GM12878 (cell line): Measurements from ENCODE around the gene GNAO1. TPM values are rescaled to one million over a fixed set of nuclear protein-coding genes. Genes with fewer than 3 reads are reported as not detected.

Source experiments
- ATAC-seq: fragments of 200-7000 bp; cut with Tn5 transposase; 3 replicates; pipeline ENCODE4 v1.9.1; 2020; ENCODE audit warnings: mild to moderate bottlenecking, moderate library complexity
- BruUV-seq: library from RNA; stranded (reverse); fragments of 400-500 nt; replicated peaks from 2 replicates; lab custom pipeline; 2021; lab: Mats Ljungman, UMichigan
- CTCF ChIA-PET: fragments of 300-600 bp; sonication (Branson Sonifier 250); formaldehyde crosslinking; extraction: SDS; loops from one replicate; lab custom pipeline; 2021; ENCODE audit warnings: inconsistent platforms; lab: Yijun Ruan, JAX
- POLR2A ChIA-PET: fragments of 350-600 bp; formaldehyde crosslinking; extraction: SDS; loops from one replicate; lab custom pipeline; 2021; ENCODE audit warnings: inconsistent platforms; lab: Charles Lee
- RAD21 ChIA-PET: fragments of 300-600 bp; sonication (Branson Sonifier 250); formaldehyde crosslinking; loops from one replicate; lab custom pipeline; 2023; ENCODE audit warnings: antibody characterized with exemption; ENCODE audit not compliant: unreplicated experiment; lab: Charles Lee
- SMC1A ChIA-PET: fragments of 300-600 bp; sonication (Branson Sonifier 250); formaldehyde crosslinking; loops from one replicate; lab custom pipeline; 2023; ENCODE audit not compliant: unreplicated experiment, uncharacterized antibody; lab: Charles Lee
- DNase-seq: peaks from one replicate; pipeline ENCODE4 v3.0.0-alpha.2; 2011; ENCODE audit warnings: low read depth, low spot score
- FAIRE-seq: peaks from 3 replicates; lab custom pipeline; 2011; peaks lifted over from hg19 to GRCh38; lab: Jason Lieb, UNC
- H2AFZ ChIP-seq: 2 replicates; pipeline ENCODE4 v1.6.0; 2011; ENCODE audit warnings: low read depth, low read length, control low read depth; ENCODE audit not compliant: control insufficient read depth
- H3K27ac ChIP-seq: 2 replicates; pipeline ENCODE4 v1.5.1; 2011; ENCODE audit warnings: control low read depth; ENCODE audit not compliant: control insufficient read depth, insufficient read depth
- H3K27me3 ChIP-seq, 2 experiments: replicated peaks in 1 of 2; 2 replicates each; pipeline versions ENCODE4 v1.6.0 to v1.6.1; 2011; ENCODE audit warnings: low read length in 1 of 2; ENCODE audit not compliant: control insufficient read depth in 2 of 2, insufficient read depth in 2 of 2
- H3K36me3 ChIP-seq, 2 experiments: 2 replicates each; pipeline ENCODE4 v1.5.1; 2011; ENCODE audit warnings: low read length in 1 of 2; ENCODE audit not compliant: control insufficient read depth in 2 of 2, insufficient read depth in 2 of 2
- H3K4me1 ChIP-seq: 2 replicates; pipeline ENCODE4 v1.6.1; 2011; ENCODE audit warnings: mild to moderate bottlenecking, low read length, moderate library complexity, mixed read lengths; ENCODE audit not compliant: control insufficient read depth, insufficient read depth
- H3K4me2 ChIP-seq: 2 replicates; pipeline ENCODE4 v1.6.0; 2011; ENCODE audit warnings: control low read depth; ENCODE audit not compliant: control insufficient read depth, insufficient read depth
- H3K4me3 ChIP-seq: fragments of 200-600 bp; sonication (generic); 2 replicates; pipeline ENCODE4 v1.5.1; 2016
- H3K79me2 ChIP-seq: 2 replicates; pipeline ENCODE4 v1.6.0; 2011; ENCODE audit warnings: low read length; ENCODE audit not compliant: control insufficient read depth, insufficient read depth
- H3K9ac ChIP-seq: 2 replicates; pipeline ENCODE4 v1.8.0; 2011; ENCODE audit warnings: low read length, control low read depth, mixed read lengths; ENCODE audit not compliant: control insufficient read depth, insufficient read depth
- H3K9me3 ChIP-seq: replicated peaks from 3 replicates; pipeline ENCODE4 v1.5.1; 2011; ENCODE audit warnings: mild to moderate bottlenecking, low read length; ENCODE audit not compliant: control insufficient read depth, insufficient read depth
- H4K20me1 ChIP-seq: 2 replicates; pipeline ENCODE4 v1.6.0; 2011; ENCODE audit not compliant: control insufficient read depth, insufficient read depth
- KAT2A ChIP-seq: conservative IDR thresholded peaks from 2 replicates; pipeline ENCODE4 v1.6.1; 2011; ENCODE audit warnings: low read depth, low read length; ENCODE audit not compliant: control insufficient read depth
- NFIC ChIP-seq: IDR thresholded peaks from 2 replicates; pipeline ENCODE4 v1.6.1; 2012; ENCODE audit warnings: low read depth, mild to moderate bottlenecking, inconsistent platforms, low read length, moderate library complexity
- SRF ChIP-seq, 2 experiments: IDR thresholded peaks; 2 replicates each; pipeline ENCODE4 v1.6.1; 2011; ENCODE audit warnings: low read depth in 2 of 2, low read length in 2 of 2, mild to moderate bottlenecking in 1 of 2, moderate library complexity in 1 of 2
- ZBED1 ChIP-seq: IDR thresholded peaks from 2 replicates; pipeline ENCODE4 v1.6.1; 2016; ENCODE audit warnings: borderline replicate concordance
- ZNF207 ChIP-seq: fragments of 450-650 bp; IDR thresholded peaks from 2 replicates; pipeline ENCODE4 v1.6.1; 2014; ENCODE audit warnings: antibody characterized with exemption, mild to moderate bottlenecking, borderline replicate concordance
- WGBS: methylation state at CpG from one replicate; pipeline ENCODE4 v1.1.6; 2016; ENCODE audit warnings: low lambda C conversion rate; ENCODE audit not compliant: insufficient replicate concordance, insufficient coverage; ENCODE audit errors: missing lambda C conversion rate; 5-methylcytosine and 5-hydroxymethylcytosine counted together
- in situ Hi-C: fragments of 300-500 bp; cut with MboI; formaldehyde crosslinking; loops from 9 replicates; pipeline ENCODE4 v1.14.3; 2018; ENCODE audit warnings: mixed read lengths
- intact Hi-C: fragments of 100-400 bp; cut with micrococcal nuclease; formaldehyde crosslinking; loops from one replicate; pipeline ENCODE4 v1.14.2; 2022; ENCODE audit not compliant: unreplicated experiment
- polyA plus RNA-seq, 11 experiments: library from polyadenylated mRNA; depleted of rRNA in 4 of 11; unstranded in 6 of 11; stranded (reverse) in 5 of 11; fragments of >200 nt; fragmentation: Nextera tagmentation in 4 of 11; fragmentation: Illumina TruSeq in 1 of 11; extraction: Ambion mirVana in 4 of 11; extraction: Trizol in 1 of 11; gene quantifications; 1 replicate in 1 of 11; 2 replicates in 10 of 11; pipeline versions ENCODE4 v1.2.1 to v1.2.3, GENCODE V29; 2011 to 2016; ENCODE audit warnings: inconsistent platforms in 2 of 11, missing spikeins in 2 of 11, low read depth in 1 of 11
- total RNA-seq, 4 experiments: library from RNA; depleted of rRNA in 3 of 4; stranded (reverse); fragments of >200 nt in 3 of 4; fragmentation: Illumina TruSeq in 1 of 4; extraction: Trizol in 1 of 4; gene quantifications; 2 replicates each; pipeline versions ENCODE4 v1.2.1 to v1.2.3, GENCODE V29; 2013 to 2021
- TF ChIP-seq, protein P1 (sequence below): fragments of 450-650 bp; IDR thresholded peaks from 2 replicates; pipeline ENCODE4 v1.6.1; 2017; ENCODE audit warnings: antibody characterized with exemption, mild to moderate bottlenecking, moderate library complexity
- TF ChIP-seq, protein P2 (sequence below): IDR thresholded peaks from 2 replicates; pipeline ENCODE4 v1.6.1; 2011; ENCODE audit warnings: low read depth, low read length, improper control_type of control experiment, borderline replicate concordance
- TF ChIP-seq, protein P3 (sequence below): fragments of 450-650 bp; IDR thresholded peaks from 2 replicates; pipeline ENCODE4 v1.6.1; 2014; ENCODE audit warnings: mild to moderate bottlenecking
- TF ChIP-seq, protein P4 (sequence below): fragments of 450-650 bp; IDR thresholded peaks from 2 replicates; pipeline ENCODE4 v1.6.1; 2017; ENCODE audit warnings: mild to moderate bottlenecking, moderate library complexity

The GNAO1 gene
- total and polyA plus RNA-seq, 10 of the 15 experiments (the other 5 are each of a cell fraction or from before 2014, with no cell fraction given), result 0.05 to 0.28 (median 0.14) TPM; not detected in 6

DNA sequence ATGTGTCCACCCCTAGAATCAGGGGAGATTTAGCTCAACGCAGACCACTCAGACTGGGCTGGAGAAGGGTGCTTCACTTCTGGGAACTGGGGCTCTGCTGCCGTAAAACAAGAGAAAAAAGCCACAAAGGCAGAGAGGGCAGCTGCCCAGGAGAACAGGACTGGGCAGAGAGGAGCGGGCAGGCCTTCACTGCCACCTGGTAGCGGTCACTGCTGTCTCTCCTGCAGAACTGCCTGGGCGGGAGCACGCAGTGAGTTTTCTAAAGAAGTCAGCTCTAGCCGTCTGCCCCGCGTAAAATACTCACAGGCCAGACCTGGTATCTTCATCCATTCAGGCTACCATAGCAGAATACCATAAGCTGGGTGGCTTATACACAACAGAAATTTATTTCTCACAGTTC lies 130.3 kb downstream of the GNAO1 start:
- TF ChIP-seq SRF (IDR thresholded peaks at IDR 0.05; ENCODE audit: low read depth in 2 of 2, low read length in 2 of 2) (no peak), KAT2A (no peak), ZNF207 (no peak), ZBED1 (no peak), NFIC (no peak)
- TF ChIP-seq, protein P1, sequence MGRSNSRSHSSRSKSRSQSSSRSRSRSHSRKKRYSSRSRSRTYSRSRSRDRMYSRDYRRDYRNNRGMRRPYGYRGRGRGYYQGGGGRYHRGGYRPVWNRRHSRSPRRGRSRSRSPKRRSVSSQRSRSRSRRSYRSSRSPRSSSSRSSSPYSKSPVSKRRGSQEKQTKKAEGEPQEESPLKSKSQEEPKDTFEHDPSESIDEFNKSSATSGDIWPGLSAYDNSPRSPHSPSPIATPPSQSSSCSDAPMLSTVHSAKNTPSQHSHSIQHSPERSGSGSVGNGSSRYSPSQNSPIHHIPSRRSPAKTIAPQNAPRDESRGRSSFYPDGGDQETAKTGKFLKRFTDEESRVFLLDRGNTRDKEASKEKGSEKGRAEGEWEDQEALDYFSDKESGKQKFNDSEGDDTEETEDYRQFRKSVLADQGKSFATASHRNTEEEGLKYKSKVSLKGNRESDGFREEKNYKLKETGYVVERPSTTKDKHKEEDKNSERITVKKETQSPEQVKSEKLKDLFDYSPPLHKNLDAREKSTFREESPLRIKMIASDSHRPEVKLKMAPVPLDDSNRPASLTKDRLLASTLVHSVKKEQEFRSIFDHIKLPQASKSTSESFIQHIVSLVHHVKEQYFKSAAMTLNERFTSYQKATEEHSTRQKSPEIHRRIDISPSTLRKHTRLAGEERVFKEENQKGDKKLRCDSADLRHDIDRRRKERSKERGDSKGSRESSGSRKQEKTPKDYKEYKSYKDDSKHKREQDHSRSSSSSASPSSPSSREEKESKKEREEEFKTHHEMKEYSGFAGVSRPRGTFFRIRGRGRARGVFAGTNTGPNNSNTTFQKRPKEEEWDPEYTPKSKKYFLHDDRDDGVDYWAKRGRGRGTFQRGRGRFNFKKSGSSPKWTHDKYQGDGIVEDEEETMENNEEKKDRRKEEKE, result no peak
- TF ChIP-seq, protein P2, sequence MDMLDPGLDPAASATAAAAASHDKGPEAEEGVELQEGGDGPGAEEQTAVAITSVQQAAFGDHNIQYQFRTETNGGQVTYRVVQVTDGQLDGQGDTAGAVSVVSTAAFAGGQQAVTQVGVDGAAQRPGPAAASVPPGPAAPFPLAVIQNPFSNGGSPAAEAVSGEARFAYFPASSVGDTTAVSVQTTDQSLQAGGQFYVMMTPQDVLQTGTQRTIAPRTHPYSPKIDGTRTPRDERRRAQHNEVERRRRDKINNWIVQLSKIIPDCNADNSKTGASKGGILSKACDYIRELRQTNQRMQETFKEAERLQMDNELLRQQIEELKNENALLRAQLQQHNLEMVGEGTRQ, result no peak
- TF ChIP-seq, protein P3, sequence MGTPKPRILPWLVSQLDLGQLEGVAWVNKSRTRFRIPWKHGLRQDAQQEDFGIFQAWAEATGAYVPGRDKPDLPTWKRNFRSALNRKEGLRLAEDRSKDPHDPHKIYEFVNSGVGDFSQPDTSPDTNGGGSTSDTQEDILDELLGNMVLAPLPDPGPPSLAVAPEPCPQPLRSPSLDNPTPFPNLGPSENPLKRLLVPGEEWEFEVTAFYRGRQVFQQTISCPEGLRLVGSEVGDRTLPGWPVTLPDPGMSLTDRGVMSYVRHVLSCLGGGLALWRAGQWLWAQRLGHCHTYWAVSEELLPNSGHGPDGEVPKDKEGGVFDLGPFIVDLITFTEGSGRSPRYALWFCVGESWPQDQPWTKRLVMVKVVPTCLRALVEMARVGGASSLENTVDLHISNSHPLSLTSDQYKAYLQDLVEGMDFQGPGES, result no peak
- TF ChIP-seq, protein P4, sequence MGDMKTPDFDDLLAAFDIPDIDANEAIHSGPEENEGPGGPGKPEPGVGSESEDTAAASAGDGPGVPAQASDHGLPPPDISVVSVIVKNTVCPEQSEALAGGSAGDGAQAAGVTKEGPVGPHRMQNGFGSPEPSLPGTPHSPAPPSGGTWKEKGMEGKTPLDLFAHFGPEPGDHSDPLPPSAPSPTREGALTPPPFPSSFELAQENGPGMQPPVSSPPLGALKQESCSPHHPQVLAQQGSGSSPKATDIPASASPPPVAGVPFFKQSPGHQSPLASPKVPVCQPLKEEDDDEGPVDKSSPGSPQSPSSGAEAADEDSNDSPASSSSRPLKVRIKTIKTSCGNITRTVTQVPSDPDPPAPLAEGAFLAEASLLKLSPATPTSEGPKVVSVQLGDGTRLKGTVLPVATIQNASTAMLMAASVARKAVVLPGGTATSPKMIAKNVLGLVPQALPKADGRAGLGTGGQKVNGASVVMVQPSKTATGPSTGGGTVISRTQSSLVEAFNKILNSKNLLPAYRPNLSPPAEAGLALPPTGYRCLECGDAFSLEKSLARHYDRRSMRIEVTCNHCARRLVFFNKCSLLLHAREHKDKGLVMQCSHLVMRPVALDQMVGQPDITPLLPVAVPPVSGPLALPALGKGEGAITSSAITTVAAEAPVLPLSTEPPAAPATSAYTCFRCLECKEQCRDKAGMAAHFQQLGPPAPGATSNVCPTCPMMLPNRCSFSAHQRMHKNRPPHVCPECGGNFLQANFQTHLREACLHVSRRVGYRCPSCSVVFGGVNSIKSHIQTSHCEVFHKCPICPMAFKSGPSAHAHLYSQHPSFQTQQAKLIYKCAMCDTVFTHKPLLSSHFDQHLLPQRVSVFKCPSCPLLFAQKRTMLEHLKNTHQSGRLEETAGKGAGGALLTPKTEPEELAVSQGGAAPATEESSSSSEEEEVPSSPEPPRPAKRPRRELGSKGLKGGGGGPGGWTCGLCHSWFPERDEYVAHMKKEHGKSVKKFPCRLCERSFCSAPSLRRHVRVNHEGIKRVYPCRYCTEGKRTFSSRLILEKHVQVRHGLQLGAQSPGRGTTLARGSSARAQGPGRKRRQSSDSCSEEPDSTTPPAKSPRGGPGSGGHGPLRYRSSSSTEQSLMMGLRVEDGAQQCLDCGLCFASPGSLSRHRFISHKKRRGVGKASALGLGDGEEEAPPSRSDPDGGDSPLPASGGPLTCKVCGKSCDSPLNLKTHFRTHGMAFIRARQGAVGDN, result no peak
- Histone ChIP-seq H2AFZ (no peak overlapping the region), H3K4me2 (no peak overlapping the region), H3K27me3 (peaks cover 2% of the 10 kb centered on the region in 2 experiments; a peak in 1 of 4 replicates), H3K4me1 (no peaks in the 10 kb centered on the region), H4K20me1 (no peaks in the 10 kb centered on the region), H3K27ac (no peak overlapping the region), H3K4me3 (no peak overlapping the region), H3K36me3 (no peaks in the 10 kb centered on the region), H3K79me2 (no peaks in the 10 kb centered on the region), H3K9ac (no peak overlapping the region), H3K9me3 (no peaks in the 10 kb centered on the region)
- FAIRE-seq (no peak), DNase-seq (no peak), ATAC-seq (no peak)
- 28% methylated on average over 9 of the region's 9 CpGs for whole genome bisulfite sequencing
- ChIA-PET CTCF (interaction anchor here (0.6 to 1.5 kb wide), 3 partner anchors 34 to 372 kb away, joined by 3 to 5 read pairs (median 3); no protein-coding TSS in a partner anchor), RAD21 (no interaction called here), SMC1A (no interaction called here), POLR2A (no interaction called here)
- no TSS peak for BruUV-seq
- intact Hi-C loops (no loop called here), in situ Hi-C loops (no loop called here)
